Omental fat pad (tissue), 4 donors: ENCODE data around the gene PALS1. TPM values are rescaled to one million over a fixed set of nuclear protein-coding genes. Genes with fewer than 3 reads are reported as not detected.

Experiments used
- ATAC-seq: fragments of 150-250 bp; one replicate; pipeline ENCODE4 v1.9.1; 2016; ENCODE audit warnings: mild to moderate bottlenecking, moderate library complexity; ENCODE audit not compliant: low FRiP score
- DNase-seq: peaks from one replicate; pipeline ENCODE4 v3.0.0-alpha.2; 2019; ENCODE audit warnings: low spot score
- CTCF ChIP-seq, 3 donors: fragments of 450-650 bp; IDR thresholded peaks; one replicate each; pipeline ENCODE4 v1.5.1; 2016 to 2017; ENCODE audit warnings: antibody characterized with exemption in 3 of 3, mild to moderate bottlenecking in 3 of 3, moderate library complexity in 2 of 3
- total RNA-seq, 4 donors: library from RNA; depleted of rRNA; stranded (reverse); fragments of >200 nt; gene quantifications; one replicate each; pipeline ENCODE4 v1.1.0, GENCODE V29; 2016

PALS1 gene
- total RNA-seq, 4 donors from 2014 or later: 14.9 to 18.2 (median 15.3) TPM

DNA sequence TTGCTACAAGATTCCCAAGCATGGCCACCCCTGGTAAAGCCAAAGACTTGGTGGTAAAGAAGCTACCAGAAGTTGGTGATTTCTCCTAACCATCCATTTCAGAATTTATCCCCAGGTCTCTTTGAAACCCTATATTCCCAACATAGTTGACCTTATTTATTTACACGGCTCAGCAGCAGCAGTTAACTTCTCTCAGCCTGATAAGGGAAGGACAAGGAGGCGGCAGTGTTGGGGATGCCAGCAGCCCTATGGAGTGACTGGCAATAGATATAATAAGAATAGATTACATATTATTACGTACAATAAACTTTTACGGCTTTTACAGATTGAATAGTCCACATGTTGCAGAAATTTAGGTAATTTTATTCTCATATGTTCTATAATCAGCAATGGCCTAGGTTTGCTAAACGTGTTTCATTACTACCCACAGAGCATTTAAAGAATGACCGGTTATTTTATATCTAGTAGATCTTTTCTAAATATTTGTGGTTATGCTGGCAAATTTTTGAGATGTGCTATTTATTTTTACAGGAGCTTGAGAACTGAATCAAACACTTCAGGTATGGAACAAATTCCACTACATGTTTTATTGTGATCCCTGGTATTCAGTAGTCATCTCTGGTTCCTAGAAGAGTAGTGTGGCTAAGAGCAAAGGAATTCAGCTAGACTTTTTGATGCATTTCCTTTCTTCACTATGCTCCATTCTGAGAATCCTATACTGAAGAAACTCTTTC is 19.8 kb upstream of the PALS1 start:
- ATAC-seq: no peak
- no peak for TF ChIP-seq CTCF (IDR thresholded peaks at IDR 0.05)
- no peak for DNase-seq

DNA sequence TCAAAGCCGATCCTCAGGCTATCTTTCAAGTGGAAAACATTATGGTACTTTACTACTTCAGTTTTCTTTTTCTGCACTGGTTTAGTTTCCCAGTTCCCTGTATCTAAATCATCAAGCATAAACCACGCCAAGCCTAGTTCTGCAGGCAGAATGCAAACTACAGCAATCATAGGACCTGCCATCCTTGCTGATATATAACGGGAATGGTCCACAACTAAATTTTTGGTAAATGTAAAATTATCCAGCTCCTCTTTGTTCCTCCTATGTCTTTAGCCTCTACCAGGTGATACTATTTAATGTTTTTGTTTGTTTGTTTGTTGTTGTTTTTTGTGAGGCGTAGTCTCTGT is 19.3 kb upstream of the PALS1 start:
- no peak for ATAC-seq
- DNase-seq: no peak
- TF ChIP-seq CTCF (IDR thresholded peaks at IDR 0.05): no peak

- ATAC-seq: no peak
- no peak for DNase-seq
- TF ChIP-seq CTCF (IDR thresholded peaks at IDR 0.05): no peak
These were observed 15.7 kb upstream of the PALS1 start for GRCh38 chr14:67225523-67225922.

GRCh38 chr14:67228325-67228984 is 12.8 kb upstream of the PALS1 start:
- TF ChIP-seq CTCF (IDR thresholded peaks at IDR 0.05): no peak
- DNase-seq (no peak), ATAC-seq (no peak)

DNA sequence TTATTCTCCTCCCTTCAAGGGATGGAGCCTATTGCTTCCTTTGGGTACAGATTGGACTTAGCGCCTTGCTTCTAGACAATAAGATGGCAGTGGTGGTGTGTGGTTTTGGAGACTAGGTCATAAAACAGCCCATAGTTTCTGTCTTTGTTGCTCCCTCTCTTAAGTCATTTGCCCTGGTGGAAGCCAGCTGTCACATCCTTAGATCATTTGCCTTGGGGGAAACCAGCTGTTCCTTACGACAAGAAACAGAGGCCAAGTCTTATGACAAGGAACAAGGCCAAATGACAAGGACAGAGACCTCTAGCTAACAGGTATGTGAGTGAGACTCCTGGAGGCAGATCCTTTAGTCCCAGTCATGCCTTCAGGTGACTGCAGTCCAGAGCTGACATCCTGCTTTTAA is 9.2 kb upstream of the PALS1 start:
- ATAC-seq (no peak), DNase-seq (no peak)
- no peak for TF ChIP-seq CTCF (IDR thresholded peaks at IDR 0.05)

DNA sequence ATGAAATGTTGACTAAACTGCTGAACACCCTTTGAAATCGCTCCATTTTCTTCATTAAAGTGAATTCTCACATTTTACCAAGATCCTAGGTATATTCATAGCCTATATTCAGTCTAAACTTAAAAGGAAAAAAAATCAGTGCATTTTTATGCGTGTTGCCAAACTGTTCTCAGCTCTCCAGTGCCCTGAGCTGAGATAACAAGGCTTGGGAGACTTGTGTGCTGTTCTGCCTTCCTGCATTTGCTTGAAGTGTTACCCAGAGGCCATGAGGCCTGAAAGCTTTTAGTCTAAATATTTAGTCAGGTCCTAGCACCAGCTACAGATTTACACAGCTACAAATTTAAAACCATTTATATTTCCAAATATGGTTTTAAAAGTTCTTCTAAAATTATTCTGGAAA is 8.6 kb upstream of the PALS1 start:
- no peak for TF ChIP-seq CTCF (IDR thresholded peaks at IDR 0.05)
- DNase-seq: no peak
- no peak for ATAC-seq

DNA sequence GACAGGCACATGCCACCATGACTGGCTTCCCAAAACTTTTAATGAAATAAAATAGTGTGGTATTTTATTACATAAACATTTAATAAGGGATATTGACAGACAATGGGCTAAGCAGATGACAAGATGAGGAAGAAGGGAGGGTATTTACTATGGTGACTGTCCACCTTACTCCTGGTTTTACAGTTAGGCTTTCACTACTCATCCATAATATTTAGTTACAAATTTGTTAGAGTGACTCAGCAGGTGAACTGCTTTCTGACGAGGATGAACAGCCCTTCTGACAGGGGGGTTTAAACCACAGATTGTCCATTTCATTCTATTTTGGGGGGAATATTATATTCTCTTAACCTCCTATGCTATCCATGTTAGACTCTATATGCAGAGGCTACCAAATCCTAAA is 3.6 kb upstream of the PALS1 start:
- no peak for TF ChIP-seq CTCF (IDR thresholded peaks at IDR 0.05)
- DNase-seq (no peak), ATAC-seq (no peak)
